ENCODE results near the gene SLC6A13.

The SLC6A13 gene

GRCh38 chr12:263574-263973 is 938 bp upstream of the SLC6A13 start:
- no peaks in the 10 kb centered on the region for H3K36me3 Mint-ChIP-seq (ENCODE audit: low read depth)
- peaks cover 12% of the 10 kb centered on the region for H3K27me3 Mint-ChIP-seq (ENCODE audit: low read depth, poor library complexity)
- TF ChIP-seq, protein P1, sequence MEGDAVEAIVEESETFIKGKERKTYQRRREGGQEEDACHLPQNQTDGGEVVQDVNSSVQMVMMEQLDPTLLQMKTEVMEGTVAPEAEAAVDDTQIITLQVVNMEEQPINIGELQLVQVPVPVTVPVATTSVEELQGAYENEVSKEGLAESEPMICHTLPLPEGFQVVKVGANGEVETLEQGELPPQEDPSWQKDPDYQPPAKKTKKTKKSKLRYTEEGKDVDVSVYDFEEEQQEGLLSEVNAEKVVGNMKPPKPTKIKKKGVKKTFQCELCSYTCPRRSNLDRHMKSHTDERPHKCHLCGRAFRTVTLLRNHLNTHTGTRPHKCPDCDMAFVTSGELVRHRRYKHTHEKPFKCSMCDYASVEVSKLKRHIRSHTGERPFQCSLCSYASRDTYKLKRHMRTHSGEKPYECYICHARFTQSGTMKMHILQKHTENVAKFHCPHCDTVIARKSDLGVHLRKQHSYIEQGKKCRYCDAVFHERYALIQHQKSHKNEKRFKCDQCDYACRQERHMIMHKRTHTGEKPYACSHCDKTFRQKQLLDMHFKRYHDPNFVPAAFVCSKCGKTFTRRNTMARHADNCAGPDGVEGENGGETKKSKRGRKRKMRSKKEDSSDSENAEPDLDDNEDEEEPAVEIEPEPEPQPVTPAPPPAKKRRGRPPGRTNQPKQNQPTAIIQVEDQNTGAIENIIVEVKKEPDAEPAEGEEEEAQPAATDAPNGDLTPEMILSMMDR (IDR thresholded peaks at IDR 0.05), result no peak
- DNase-seq, result no peak
- H3K4me1 Mint-ChIP-seq, result peaks cover 49% of the 10 kb centered on the region
- H3K27ac Mint-ChIP-seq, result no peak overlapping the region
- no peaks in the 10 kb centered on the region for H3K9me3 Mint-ChIP-seq
- no peak overlapping the region for H3K4me3 Mint-ChIP-seq

- H3K27ac Mint-ChIP-seq, result peak overlapping the region; percentile 14
- H3K27me3 Mint-ChIP-seq (ENCODE audit: low read depth, poor library complexity), result peaks cover 25% of the 10 kb centered on the region
- peaks cover 47% of the 10 kb centered on the region for H3K4me1 Mint-ChIP-seq
- peak overlapping the region; percentile 56 for H3K4me3 Mint-ChIP-seq
- no peaks in the 10 kb centered on the region for H3K36me3 Mint-ChIP-seq (ENCODE audit: low read depth)
- DNase-seq, result no peak
- TF ChIP-seq, protein P1 (IDR thresholded peaks at IDR 0.05), result no peak
- H3K9me3 Mint-ChIP-seq, result no peaks in the 10 kb centered on the region
Observed at GRCh38 chr12:262113-262512, 523 bp downstream of the SLC6A13 start.

DNA sequence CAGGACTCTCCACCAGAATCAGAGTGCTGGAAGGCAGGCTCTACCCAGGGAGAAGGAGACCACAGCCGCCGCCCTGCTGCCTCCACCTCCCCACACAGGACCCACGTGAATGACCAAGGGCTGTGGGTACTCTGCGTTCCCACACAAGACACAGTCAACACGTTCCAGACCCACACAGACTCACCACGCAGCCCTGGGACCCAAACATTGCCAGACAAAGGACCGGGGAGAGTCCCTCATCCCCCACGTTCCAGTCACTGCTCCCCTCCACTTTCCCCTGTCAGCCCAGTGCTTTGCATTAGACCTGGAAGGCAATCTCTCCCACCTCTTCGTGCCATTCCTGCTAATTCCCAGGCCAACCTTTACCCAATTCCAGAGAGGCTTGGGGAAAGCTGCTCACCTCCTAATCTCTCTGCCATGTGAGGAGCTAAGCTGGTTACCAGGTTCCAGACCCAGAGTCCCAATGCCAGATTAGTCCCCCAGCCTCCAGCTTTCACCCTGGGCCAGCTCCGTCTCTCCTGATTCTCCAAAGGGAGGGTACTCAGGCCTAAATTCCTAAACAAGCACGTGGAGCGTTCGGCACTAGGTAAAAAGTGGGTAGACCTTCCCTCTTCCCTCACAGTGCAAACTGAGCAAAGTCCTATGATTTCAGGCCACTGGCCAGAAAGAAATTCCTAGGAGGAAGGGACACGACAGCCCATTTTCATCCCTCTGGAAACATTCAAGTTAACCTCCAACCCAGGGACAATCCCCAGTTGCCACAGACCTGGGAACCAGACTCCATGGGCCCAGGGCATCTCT is 4.9 kb downstream of the SLC6A13 start:
- no peak overlapping the region for H3K4me3 Mint-ChIP-seq
- TF ChIP-seq, protein P1 (IDR thresholded peaks at IDR 0.05), result no peak
- H3K9me3 Mint-ChIP-seq, result no peaks in the 10 kb centered on the region
- no peaks in the 10 kb centered on the region for H3K36me3 Mint-ChIP-seq (ENCODE audit: low read depth)
- H3K27me3 Mint-ChIP-seq (ENCODE audit: low read depth, poor library complexity), result peaks cover 38% of the 10 kb centered on the region
- DNase-seq, result no peak
- no peak overlapping the region for H3K27ac Mint-ChIP-seq
- peaks cover 72% of the 10 kb centered on the region for H3K4me1 Mint-ChIP-seq

DNA sequence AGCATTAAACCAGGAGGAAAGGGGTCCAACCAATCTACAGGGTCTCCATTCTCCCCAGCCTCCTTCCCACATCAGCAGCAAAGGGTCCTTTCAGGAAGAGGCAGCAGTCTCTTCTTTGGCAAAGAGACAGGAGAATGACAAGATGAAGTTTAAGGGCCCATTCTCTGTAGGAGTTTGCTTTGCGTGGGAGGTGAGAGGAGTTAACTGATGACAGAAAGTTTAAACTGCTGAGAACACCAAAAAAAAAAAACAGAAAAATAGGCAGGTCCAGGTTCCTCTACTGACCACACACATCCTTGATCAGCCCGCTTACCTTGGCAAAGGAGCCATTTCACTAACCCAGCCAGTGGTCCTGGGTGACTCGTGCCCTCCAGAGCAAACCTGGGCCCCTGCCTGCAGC is 5.7 kb downstream of the SLC6A13 start:
- TF ChIP-seq, protein P1 (IDR thresholded peaks at IDR 0.05), result no peak
- no peaks in the 10 kb centered on the region for H3K36me3 Mint-ChIP-seq (ENCODE audit: low read depth)
- H3K27ac Mint-ChIP-seq, result no peak overlapping the region
- H3K27me3 Mint-ChIP-seq (ENCODE audit: low read depth, poor library complexity), result peaks cover 38% of the 10 kb centered on the region
- H3K4me3 Mint-ChIP-seq, result peak overlapping the region; percentile 13
- no peaks in the 10 kb centered on the region for H3K9me3 Mint-ChIP-seq
- peaks cover 72% of the 10 kb centered on the region for H3K4me1 Mint-ChIP-seq
- DNase-seq, result no peak

GRCh38 chr12:256225-256624 is 6.4 kb downstream of the SLC6A13 start:
- no peaks in the 10 kb centered on the region for H3K9me3 Mint-ChIP-seq

More at GRCh38 chr12:256225-256624, 6.4 kb downstream of the SLC6A13 start:
- Mint-ChIP-seq H3K4me1 (peaks cover 72% of the 10 kb centered on the region), H3K4me3 (no peak overlapping the region), H3K27ac (no peak overlapping the region), H3K36me3 (ENCODE audit: low read depth) (no peaks in the 10 kb centered on the region), H3K27me3 (ENCODE audit: low read depth, poor library complexity) (peaks cover 38% of the 10 kb centered on the region)
- DNase-seq, result no peak
- TF ChIP-seq, protein P1 (IDR thresholded peaks at IDR 0.05), result no peak
